SIG-M5 treated with dmso at 0.1 percent for 504 hours (cell line): Measurements from ENCODE around the gene SIGMAR1.
A peak's percentile ranks its signal among the peaks of the same experiment; 100 is the strongest.
"Not testable (repeated sequence)": the region's sequence is repeated elsewhere in the genome, so short reads cannot be mapped to it uniquely, and the experiment has no call there.

ENCODE experiments used
- DNase-seq: peaks from one replicate; lab custom pipeline; 2025; ENCODE audit not compliant: unreplicated experiment; lab: John Stamatoyannopoulos, UW

The SIGMAR1 gene

DNA sequence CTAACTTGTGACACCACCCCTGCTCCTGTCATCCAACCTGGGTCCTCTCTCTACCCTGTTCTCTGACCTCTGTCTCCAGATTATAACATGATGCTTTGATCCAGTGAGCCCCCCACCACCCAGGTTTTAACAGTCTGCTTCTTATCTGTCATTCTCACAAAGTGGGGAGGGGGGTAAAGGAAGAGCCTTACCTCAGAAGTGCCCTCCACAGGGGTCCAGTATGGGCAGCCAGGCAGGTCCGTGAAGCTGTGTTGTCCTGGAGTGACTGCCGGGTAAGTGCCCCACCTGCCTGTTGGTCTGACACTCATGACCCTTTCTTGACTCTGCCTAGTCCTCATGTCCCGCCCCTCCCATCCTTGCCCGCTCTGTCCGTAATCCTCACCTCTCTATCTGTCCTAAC is 17.8 kb upstream of the SIGMAR1 start:
- DNase-seq: no peak

DNA sequence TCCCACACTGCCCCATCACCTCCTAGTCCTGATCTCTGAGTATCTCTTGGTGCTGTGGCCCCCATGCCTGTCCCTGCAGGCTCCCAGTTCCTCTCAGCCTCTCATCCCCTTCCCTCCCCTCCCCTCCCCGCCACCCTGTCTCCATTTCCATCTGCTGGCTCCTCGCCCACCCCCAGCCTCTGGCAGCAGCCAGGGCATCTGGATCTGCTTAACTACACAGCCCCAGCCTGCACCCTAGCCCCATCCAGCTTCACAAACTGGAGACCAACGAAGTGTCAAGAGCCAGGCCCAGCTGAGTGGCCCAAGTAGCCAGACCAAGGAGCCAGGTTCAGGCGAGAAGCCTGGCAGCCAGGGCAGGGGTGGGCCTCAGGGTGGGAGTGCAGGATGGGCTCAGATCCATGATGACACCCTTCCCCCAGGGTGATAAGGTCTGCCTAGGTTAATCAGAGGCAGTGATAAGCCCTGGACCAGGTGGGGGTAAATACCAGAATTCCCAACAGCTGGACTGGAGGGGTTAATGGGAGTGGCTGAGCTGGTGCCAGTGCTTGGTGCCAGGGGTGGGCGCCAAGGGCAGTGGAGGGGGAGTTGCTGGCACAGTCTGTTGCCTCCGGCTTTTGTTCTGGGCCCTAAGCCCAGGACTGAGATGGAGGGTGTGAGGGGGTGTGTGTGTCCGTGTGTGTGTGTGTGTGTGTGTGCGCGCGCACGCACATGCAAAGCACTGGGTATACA is 16.9 kb upstream of the SIGMAR1 start:
- DNase-seq: no peak

DNA sequence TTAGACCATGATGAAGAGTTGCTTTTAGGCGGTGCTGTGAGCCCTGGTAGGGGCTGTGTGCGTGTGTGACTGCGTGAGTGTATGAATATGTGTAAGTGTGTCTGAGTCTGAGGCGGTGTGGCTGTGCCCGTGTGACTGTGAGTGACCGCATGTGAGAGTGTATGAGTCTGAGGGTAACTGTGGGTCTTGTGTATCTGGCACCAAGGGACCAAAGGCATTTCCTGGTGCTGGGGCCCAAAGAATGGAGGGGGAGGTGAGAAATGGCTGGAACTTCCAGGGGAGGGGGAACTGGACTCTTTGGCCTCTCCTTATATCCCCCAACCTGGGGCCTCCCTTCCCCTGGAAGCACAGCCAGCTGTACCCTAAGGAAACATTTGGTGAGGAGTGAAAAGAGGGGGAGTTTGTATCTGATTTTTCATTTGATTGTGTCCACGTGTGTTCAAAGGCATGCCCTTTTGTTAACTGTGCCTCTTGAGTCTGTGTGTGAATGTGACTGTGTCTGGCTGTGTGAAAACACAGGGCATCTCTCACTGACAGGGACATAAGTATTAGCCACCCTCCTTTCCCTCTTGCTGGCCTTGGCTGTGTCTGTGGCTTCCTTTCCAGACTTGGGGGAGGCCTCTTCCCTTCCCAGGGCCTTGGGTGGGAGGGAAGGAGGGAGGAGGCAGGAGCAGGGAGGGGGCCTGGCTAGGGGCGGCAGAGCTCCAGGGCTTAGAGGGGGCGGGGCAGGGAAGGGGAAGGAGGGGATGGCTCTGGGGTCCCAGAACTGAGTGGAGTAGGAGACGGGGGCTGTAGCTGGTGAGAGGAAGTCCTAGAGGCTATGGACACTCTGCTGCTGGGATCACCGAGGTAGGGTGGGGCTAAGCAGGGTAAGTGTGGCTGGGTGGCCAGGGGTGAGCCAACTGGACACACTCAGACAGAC is 15.8 kb upstream of the SIGMAR1 start:
- no peak for DNase-seq

DNA sequence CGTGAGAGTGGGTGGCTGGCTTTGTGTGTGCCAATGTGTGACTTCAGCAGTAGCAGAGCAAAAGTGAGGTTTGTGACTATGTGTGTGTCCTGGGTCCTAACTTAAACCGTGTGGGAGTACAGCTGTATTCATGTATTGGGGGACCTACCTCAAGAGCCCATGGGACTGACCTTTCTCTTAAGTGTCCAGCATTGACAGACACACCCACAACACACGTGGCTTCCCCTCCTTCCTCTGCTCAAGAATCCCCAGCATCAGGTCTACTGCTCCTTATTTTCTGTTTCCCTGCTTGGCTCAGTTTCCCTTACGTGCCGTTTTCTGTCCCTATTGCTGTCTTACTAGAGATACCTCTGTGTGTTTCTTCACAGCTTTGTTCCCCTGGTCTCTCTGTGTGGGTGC is 15.0 kb upstream of the SIGMAR1 start:
- DNase-seq: no peak

DNA sequence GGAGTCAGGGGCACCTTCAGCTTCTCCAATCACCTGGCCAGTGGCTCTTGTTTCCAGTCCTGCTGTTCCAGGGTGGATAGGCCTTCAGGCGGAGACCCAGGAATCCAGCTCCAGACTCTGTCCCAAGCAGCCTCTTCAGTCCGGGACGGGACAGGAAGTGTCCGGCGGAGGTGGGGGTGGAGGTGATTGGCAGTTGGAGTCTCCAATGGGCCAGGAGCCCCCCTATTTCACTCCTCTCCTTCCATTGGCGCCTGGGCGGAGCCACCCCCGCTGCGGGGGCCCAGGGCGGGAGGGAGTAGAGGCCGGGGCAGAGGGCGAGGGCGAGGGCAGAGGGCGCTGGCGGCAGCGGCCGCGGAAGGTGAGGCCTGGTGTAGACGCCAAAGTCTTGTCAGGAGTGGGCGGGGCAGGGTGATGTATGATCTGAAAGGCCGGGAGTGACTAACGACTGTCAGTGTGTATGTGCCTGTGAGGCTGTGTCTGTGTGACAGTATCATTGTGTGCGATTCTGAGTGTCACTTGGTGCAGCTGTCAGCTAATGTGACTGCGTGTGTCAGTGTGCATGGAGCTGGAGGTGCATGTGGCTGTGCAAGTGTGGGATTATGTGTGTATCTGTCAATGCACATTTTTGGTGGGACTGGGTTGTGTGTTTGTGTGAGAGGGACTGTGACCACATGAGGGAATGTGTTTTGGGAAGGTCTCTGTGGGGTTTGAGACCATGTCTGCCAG is 14.5 kb upstream of the SIGMAR1 start, which contains the start of gene IL11RA:
Gene IL11RA, plus strand, starts transcription at position 310 of the 726 bp plus-strand sequence. CDS start 3,033 bp downstream, outside the sequence.
- no peak for DNase-seq

DNA sequence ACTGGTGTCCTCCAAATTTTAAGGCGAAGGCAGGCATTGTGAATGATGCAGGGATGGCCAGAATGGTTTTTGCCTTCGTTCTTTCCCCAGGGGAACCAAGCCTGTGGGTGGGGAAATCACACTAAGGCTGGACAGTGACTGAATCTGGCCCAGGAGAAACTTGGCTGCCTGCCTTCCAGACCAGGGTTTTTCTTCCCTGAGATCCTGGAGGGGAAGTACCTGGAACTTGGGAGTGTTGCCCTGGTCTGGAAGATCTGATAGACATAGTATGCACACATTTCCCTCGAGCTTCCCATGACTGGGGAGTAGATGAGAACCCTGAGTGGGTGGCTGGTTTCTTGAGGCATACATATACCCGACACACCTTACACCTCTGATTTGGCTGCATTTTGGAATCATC is 13.7 kb upstream of the SIGMAR1 start:
- no peak for DNase-seq

DNA sequence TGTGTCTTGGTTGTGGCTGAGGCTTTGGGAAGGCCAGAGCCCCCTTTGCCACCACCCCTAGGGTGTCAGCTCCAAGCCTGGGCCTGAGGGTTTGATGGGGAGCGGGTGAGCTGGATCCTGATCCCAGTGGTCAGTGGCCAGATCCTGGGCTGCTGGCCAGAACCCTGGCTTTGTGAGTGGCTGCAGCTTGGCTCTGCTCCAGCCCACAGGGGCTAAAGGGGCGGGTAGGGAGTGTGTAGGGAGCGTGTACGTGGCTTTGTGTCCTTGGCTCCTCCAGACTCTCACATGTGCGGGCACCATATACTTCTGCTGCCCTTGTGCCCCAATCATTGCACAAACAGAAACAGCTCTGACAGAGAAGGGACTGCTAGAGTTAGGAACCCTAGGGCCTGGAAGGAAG is 13.2 kb upstream of the SIGMAR1 start:
- no peak for DNase-seq

DNA sequence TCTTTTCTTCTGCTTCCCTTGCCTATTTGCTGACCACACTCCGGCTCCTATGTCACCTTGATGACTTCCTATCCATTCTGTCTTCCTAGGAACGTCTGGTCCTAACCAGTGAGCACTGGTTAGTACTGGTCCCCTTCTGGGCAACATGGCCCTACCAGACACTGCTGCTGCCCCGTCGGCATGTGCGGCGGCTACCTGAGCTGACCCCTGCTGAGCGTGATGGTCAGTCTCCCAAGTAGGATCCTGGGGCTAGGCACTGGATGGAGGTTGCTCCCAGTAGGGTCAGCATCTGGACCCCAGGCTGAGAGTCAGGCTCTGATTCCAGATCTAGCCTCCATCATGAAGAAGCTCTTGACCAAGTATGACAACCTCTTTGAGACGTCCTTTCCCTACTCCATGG is 11.1 kb upstream of the SIGMAR1 start:
- no peak for DNase-seq

DNA sequence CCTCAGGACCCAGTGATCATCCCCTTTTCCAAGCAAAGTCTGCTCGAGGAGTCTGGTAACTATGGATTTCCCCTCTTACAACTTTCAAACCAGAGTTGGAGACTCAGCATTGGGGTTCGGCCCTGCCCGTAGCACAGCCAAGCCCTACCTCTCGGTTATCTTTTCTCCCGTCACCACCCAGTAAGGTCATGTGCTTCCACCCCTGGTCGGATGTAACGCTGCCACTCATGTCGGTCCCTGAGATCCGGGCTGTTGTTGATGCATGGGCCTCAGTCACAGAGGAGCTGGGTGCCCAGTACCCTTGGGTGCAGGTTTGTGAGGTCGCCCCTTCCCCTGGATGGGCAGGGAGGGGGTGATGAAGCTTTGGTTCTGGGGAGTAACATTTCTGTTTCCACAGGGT is 10.1 kb upstream of the SIGMAR1 start:
- DNase-seq: no peak

DNA sequence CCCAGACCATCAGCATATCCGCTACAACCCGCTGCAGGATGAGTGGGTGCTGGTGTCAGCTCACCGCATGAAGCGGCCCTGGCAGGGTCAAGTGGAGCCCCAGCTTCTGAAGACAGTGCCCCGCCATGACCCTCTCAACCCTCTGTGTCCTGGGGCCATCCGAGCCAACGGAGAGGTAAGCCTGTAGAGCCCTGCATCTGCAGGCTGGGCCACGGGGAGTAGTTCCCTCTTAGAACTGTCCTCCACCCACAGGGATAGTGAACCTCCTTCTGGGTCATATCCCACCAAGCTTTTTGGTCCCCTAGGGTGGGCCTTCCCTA is 9.5 kb upstream of the SIGMAR1 start:
- no peak for DNase-seq

DNA sequence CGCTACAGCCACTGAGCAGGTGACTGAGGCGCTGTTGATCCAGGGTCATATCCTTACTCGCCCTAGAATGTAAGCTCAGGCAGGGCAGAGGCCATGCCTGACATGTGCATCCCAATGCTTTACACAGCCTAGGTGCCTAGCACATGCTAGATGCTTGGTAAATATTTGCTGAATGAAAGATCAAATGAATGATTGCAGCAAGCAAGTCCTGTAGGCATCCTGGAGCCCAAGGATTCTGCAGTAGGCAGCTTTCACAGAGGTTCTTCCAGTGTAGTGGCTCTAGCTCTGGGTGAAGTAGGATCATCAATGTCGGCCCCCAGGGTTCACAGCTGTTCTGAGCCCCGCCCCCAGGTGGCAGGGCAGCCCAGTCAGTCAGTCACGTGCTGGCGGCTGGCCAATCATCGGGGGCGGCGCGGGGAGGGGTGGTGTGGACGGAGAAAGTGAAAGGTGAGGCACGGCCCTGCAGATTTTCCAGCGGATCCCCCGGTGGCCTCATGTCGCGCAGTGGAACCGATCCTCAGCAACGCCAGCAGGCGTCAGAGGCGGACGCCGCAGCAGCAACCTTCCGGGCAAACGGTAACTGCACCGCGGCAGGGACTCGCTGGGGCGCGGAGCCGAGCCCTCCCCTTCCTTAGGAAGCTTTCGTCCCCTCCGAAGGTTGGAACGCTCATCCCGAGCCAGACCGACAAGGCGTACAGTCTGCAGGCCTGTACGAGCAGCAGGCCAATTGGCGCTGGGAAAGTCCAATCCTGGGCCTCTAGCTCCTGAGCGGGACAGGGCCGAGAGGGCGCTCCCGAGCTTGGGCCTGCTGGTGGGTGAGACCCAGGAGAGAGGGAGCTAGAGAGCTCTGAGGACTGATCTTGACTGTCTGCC is 8.9 kb upstream of the SIGMAR1 start, which contains the start of gene GALT:
Gene GALT, plus strand, starts transcription at position 465 of the 873 bp plus-strand sequence. Its CDS starts 30 bp downstream, at position 495.
- DNase-seq: peak; percentile 83

DNA sequence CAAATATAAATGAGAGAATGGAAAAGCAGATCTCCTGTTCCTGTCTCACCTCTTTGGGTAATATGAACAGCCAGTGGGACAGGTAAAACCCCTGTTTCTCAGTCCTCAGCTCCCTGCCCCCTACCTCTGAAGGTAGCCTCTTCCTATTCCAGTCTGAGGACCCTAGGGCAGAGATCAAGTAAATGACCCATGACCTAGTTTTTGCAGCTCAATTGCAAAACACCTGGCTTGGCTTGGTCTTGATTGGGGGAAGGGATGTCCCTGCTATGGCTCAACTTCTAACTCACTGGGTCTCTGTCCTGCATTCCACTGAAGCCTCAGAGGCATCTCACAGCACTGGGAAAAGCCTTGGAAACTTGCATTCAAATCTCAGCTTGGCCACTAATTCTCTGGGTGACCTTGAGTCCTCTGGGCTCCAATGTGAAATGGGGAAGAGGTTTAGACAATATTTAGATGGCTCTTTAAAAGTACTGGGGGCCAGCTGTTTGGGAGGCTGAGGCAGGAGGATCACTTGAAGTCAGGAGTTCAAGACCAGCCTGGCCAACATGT is 7.3 kb upstream of the SIGMAR1 start:
- no peak for DNase-seq

DNA sequence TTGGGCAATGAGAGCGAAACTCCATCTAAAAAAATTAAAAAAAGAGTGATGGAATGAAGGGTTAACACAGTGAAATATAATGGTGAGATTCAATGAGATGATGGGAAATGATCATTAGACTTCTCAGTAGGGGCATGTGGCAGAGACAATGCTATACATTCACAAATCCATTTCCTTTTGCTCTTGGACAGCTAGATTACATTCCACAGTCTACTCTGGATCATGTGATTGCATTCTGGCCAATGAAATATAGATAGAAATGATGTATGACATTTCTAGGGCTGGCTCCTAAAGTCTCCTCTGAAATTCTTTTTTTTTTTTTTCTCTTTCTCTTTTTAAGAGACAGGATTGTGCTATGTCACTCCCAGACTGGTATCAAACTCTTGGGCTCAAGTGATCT is 5.1 kb upstream of the SIGMAR1 start:
- DNase-seq: no peak

DNA sequence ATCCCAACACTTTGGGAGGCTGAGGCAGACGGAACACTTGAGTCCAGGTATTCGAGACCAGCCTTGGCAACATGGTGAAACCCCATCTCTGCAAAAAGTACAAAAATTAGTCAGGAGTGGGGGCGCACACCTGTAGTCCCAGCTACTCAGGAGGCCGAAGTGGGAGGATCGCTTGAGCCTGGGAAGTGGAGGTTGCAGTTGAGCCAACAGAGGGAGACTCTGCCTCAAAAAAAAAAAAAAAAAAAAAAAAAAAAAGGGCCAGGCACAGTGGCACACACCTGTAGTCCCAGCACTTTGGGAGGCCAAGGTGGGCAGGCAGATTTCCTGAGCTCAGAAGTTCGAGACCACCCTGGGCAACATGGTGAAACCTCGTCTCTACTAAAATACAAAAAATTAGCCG is 1.7 kb upstream of the SIGMAR1 start:
- not testable (repeated sequence) for DNase-seq

DNA sequence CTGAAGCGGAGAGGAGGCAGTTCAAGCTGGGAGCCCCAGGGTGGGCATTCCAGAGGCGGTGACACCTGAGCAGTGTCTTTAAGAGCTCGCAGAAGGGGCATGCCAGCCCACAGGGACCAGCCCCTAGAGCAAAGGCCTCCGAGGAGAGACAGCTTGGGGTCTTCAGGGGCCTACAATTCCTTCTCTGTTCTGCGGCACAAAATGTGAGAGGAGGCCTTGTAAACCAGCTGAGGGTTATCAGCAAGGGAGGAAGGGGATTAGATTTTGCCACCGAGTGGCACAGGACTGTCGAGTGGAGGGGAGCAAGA is 505 bp upstream of the SIGMAR1 start:
- DNase-seq: no peak

DNA sequence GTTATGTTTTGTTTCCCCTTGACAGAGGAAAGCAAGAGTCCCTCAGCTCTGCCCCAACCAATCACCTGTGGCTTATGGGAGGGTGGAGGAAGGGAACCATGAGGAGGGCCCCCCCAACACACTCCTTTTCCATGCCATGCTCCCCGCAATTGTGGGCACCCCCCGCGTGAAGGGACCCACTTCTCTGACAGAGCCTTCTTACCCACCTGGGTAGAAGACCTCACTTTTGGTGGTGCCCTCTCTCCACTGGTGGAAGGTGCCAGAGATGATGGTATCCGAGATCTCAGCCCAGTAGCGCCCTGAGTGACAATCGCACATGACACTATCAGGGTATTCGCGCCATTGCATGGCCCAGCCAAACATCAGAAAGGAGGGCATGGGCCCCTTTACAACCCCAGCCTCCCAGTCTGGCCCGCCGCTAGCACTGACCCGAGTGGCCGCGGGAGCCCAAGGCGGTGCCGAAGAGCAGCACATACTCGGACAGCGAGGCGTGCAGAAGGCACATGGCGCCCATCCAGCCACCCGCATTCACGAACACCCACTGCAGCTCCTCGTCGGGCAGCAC is 714 bp downstream of the SIGMAR1 start:
- peak; percentile 30 for DNase-seq

DNA sequence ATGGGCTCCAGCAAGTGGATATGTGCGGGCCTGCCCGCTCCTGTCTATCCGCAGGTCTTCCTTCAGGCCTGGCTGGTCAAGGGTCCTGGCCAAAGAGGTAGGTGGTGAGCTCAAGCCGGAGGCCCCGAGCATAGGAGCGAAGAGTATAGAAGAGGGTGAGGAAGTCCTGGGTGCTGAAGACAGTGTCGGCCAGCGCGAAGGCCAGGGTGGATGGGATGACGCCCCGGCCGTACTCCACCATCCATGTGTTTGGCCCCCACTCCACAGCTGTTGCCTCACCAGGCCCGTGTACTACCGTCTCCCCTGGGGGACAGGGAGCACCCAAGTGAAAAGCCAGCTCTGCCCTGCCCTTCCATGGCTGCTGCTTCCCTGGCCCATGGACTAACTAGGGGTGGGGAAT is 2.0 kb downstream of the SIGMAR1 start:
- DNase-seq: no peak

DNA sequence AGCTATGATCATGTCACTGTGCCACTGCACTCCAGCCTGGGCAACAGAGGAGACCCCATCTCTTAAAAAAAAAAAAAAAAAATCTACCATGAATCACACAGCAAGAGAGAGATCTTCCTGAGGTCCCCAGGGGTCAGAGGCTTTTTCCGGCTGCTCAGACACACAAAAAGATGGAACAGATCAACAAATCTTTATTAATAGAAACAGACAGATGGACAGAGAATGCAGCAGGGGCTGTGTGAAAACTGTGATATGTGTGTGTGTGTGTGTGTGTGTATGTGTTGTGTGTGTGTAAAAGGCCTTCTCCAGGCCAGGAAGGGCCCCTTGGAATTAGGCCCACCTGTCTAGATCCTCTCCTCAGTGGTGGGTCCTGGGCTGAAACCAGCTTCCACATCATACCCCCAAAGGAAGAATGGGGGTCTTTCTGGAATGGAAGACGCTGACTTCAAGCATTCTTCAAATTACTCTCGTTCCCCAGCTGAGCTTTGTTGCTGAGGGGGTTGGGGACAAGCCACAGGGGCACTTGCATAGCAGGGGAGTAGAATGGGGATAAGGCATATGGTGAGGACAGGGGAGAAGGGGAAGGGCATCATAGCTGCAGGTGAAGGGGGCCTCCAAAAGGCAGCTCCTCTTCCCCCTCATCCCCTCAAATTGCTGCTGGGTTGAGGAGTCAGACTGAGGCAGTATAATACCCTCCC is 2.9 kb downstream of the SIGMAR1 start:
- no peak for DNase-seq

DNA sequence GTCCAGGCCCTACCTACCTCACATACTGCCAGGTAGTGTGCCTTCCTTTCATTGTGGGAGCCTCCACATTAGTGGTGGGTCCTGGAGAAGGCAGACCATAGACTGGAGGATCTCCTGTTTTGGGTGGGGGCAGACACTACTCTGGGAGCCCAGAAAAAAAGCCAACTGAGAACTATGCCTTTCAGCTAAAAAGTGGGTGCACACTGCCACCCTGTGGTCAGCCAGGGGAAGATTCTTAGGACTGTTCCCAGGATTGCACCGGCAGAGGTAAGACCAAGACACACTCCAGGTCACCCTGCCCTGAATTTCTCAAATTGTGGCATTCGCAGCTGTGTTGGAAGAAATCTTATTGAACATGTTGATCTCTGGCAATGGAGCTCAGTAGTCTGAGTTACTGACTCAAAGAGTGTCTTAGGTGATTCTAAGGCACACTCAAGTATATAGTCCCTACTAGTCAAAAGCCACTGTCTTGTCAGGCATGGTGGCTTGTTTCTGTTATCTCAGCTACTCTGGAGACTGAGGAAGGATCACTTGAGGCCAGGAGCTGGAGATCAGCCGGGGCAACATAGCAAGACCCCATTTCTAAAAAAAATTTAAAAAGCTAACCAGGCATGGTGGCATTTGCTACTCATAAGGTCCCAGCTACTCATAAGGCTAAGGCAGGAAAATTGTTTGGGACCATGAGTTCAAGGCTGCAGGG is 3.6 kb downstream of the SIGMAR1 start:
- DNase-seq: peak; percentile 57
